NCI-H2171 treated with DMSO at 0.1 percent for 48 hours (cell line): ENCODE measurements around the gene ERMN.
A peak's percentile ranks its signal among the peaks of the same experiment; 100 is the strongest.

ENCODE experiments used
- DNase-seq: peaks from one replicate; lab custom pipeline; 2025; lab: John Stamatoyannopoulos, UW

The ERMN gene

GRCh38 chr2:157329524-157329923 lies 3.9 kb upstream of the ERMN start:
- peak; percentile 93 for DNase-seq

- peak; percentile 84 for DNase-seq
Measured at GRCh38 chr2:157327621-157328500, 2.2 kb upstream of the ERMN start.

- DNase-seq, result peak; percentile 57
Measured at GRCh38 chr2:157327200-157327599, 1.6 kb upstream of the ERMN start.

- no peak for DNase-seq
Measured at GRCh38 chr2:157326698-157327097, 1.1 kb upstream of the ERMN start.

- DNase-seq, result no peak
Measured at GRCh38 chr2:157324331-157324843, 1.2 kb downstream of the ERMN start.

- no peak for DNase-seq
Measured at GRCh38 chr2:157322432-157322831, 3.2 kb downstream of the ERMN start.

GRCh38 chr2:157321466-157321865 lies 4.2 kb downstream of the ERMN start:
- DNase-seq, result no peak

- DNase-seq, result no peak
Measured at GRCh38 chr2:157320409-157320808, 5.2 kb downstream of the ERMN start.

GRCh38 chr2:157319795-157320194 lies 5.8 kb downstream of the ERMN start:
- DNase-seq, result no peak

GRCh38 chr2:157318884-157319283 lies 6.7 kb downstream of the ERMN start:
- DNase-seq, result no peak

- DNase-seq, result no peak
Measured at GRCh38 chr2:157315901-157316300, 9.7 kb downstream of the ERMN start.

GRCh38 chr2:157312866-157313486 lies 12.6 kb downstream of the ERMN start:
- DNase-seq, result peak; percentile 64

GRCh38 chr2:157311706-157312105 lies 13.9 kb downstream of the ERMN start:
- DNase-seq, result no peak

- no peak for DNase-seq
Measured at GRCh38 chr2:157309878-157310277, 15.7 kb downstream of the ERMN start.

GRCh38 chr2:157307021-157307420 lies 18.6 kb downstream of the ERMN start:
- DNase-seq, result no peak

GRCh38 chr2:157305723-157306110 lies 19.9 kb downstream of the ERMN start:
- DNase-seq, result no peak

- no peak for DNase-seq
Measured at GRCh38 chr2:157304811-157305722, 20.6 kb downstream of the ERMN start.

- no peak for DNase-seq
Measured at GRCh38 chr2:157303612-157304011, 22.0 kb downstream of the ERMN start.

- peak; percentile 81 for DNase-seq
Measured at GRCh38 chr2:157302492-157303099, 23.0 kb downstream of the ERMN start.

- DNase-seq, result no peak
Measured at GRCh38 chr2:157301307-157301706, 24.3 kb downstream of the ERMN start.

GRCh38 chr2:157296958-157297357 lies 28.7 kb downstream of the ERMN start:
- DNase-seq, result no peak

- DNase-seq, result no peak
Measured at GRCh38 chr2:157296490-157296889, 29.1 kb downstream of the ERMN start.
